Kidney (tissue), 14 donors: Measurements from ENCODE around the gene UBXN6. TPM values are rescaled to one million over a fixed set of nuclear protein-coding genes. Genes with fewer than 3 reads are reported as not detected.
A peak's percentile ranks its signal among the peaks of the same experiment; 100 is the strongest.

Source experiments
- DNase-seq, 5 donors: peaks; one replicate each; pipeline ENCODE4 v3.0.0-alpha.2; 2013 to 2020
- FAIRE-seq: peaks from 2 replicates; lab custom pipeline; 2012; peaks lifted over from hg19 to GRCh38; lab: Jason Lieb, UNC
- H3K27ac ChIP-seq, 2 donors: one replicate each; pipeline ENCODE4 v1.7.0; 2013; ENCODE audit warnings: low read depth in 2 of 2, low read length in 2 of 2, inconsistent platforms in 1 of 2
- H3K27me3 ChIP-seq: one replicate; pipeline ENCODE4 v1.7.1; 2013; ENCODE audit warnings: low read length, inconsistent platforms; ENCODE audit not compliant: control insufficient read depth, insufficient read depth
- H3K36me3 ChIP-seq, 3 donors: one replicate each; pipeline versions ENCODE4 v1.7.0 to v1.7.1; 2013; ENCODE audit warnings: low read length in 3 of 3, control low read depth in 1 of 3, inconsistent platforms in 1 of 3; ENCODE audit not compliant: insufficient read depth in 3 of 3, control insufficient read depth in 2 of 3
- H3K4me1 ChIP-seq, 3 donors: one replicate each; pipeline versions ENCODE4 v1.7.0 to v1.7.1; 2013; ENCODE audit warnings: low read length in 3 of 3, inconsistent platforms in 1 of 3, low read depth in 1 of 3; ENCODE audit not compliant: control insufficient read depth in 2 of 3, insufficient read depth in 2 of 3
- H3K4me3 ChIP-seq, 3 donors: one replicate each; pipeline versions ENCODE4 v1.7.0 to v1.8.1; 2013; ENCODE audit warnings: low read length in 3 of 3, control low read depth in 1 of 3, inconsistent platforms in 1 of 3
- H3K9ac ChIP-seq, 3 donors: one replicate each; pipeline versions ENCODE4 v1.7.0 to v1.7.1; 2013; ENCODE audit warnings: low read length in 3 of 3, control low read depth in 1 of 3, inconsistent platforms in 1 of 3
- H3K9me3 ChIP-seq, 3 donors: one replicate each; pipeline versions ENCODE4 v1.7.0 to v1.7.1; 2013; ENCODE audit warnings: low read length in 3 of 3, control low read depth in 1 of 3, inconsistent platforms in 1 of 3; ENCODE audit not compliant: control insufficient read depth in 2 of 3, insufficient read depth in 1 of 3
- CTCF ChIP-seq: IDR thresholded peaks from 3 replicates; pipeline ENCODE4 v1.5.1; 2012; ENCODE audit warnings: mild to moderate bottlenecking, moderate library complexity, borderline replicate concordance; ENCODE audit not compliant: insufficient read depth; ENCODE audit errors: extremely low read depth
- intact Hi-C: fragments of 100-400 bp; cut with DNase I; formaldehyde crosslinking; loops from one replicate; pipeline ENCODE4 v1.11.1; 2022
- microRNA-seq: library from miRNA; unstranded; fragments of <30 nt; microRNA quantifications from one replicate; pipeline ENCODE4 v1.2.0, GENCODE V29; 2020
- polyA plus RNA-seq: library from polyadenylated mRNA; stranded (reverse); fragments of 350-450 nt; fragmentation: Illumina TruSeq; extraction: RNeasy Lipid Tissue Mini Kit (QIAGEN cat#74804); gene quantifications from one replicate; pipeline ENCODE4 v1.2.3, GENCODE V29; 2014; ENCODE audit warnings: low read depth, low replicate concordance; ENCODE audit not compliant: insufficient read depth
- total RNA-seq: library from RNA; stranded (reverse); fragmentation: NEBNext Ultra II Directional; extraction: Animal tissue kit (Norgen Biotek cat#: 25700); gene quantifications from one replicate; pipeline ENCODE4 v1.2.1, GENCODE V29; 2021
- donor health status: control.
- donor health status: control.
- donor health status: control.
- donor health status: control.
- donor health status: control.
- donor health status: DM: yes; HTN: yes; CAD: no.
- donor health status: Normal renal cell carcinoma (clear cell type).

UBXN6 gene
- total and polyA plus RNA-seq, 2 donors from 2014 or later = 110 to 177 TPM

- DNase-seq (peak in 1 of 5 donors; percentile 70), FAIRE-seq (no peak)
- TF ChIP-seq CTCF = no peak
- intact Hi-C loops = no loop called here
- Histone ChIP-seq H3K9ac (peak overlapping the region in 1 of 3 donors; percentile 12), H3K36me3 (peaks cover 2 to 18% (median 3%) of the 10 kb centered on the region in 3 donors), H3K9me3 (no peaks in the 10 kb centered on the region), H3K4me3 (no peak overlapping the region), H3K27me3 (no peaks in the 10 kb centered on the region), H3K4me1 (peaks cover 0 to 32% (median 24%) of the 10 kb centered on the region in 3 donors), H3K27ac (peak overlapping the region in 1 of 2 donors; percentile 18)
These were observed 60.4 kb downstream of the UBXN6 start for GRCh38 chr19:4396949-4397783.

Small RNAs within 50 kb of the gene (microRNA-seq; reads per million reads assigned to microRNA genes)
- not detected for gene MIR4746

Other genes with a start within 250 kb of the UBXN6 start
- gene EBI3, start 228.3 kb downstream of the UBXN6 start, total RNA-seq = 8.3 TPM
- gene EBI3, start 228.3 kb downstream of the UBXN6 start, polyA plus RNA-seq = 1.5 TPM
- 22.5 TPM for gene YJU2, start 210.7 kb downstream of the UBXN6 start, total RNA-seq
- 26.0 TPM for gene YJU2, start 210.7 kb downstream of the UBXN6 start, polyA plus RNA-seq
- not detected for gene SHD, start 178.5 kb downstream of the UBXN6 start, total RNA-seq
- not detected for gene SHD, start 178.5 kb downstream of the UBXN6 start, polyA plus RNA-seq
- 0.47 TPM for gene TMIGD2, start 155.4 kb downstream of the UBXN6 start, total RNA-seq
- not detected for gene TMIGD2, start 155.4 kb downstream of the UBXN6 start, polyA plus RNA-seq
- gene FSD1, start 153.2 kb downstream of the UBXN6 start, total RNA-seq = 0.85 TPM
- 1.1 TPM for gene FSD1, start 153.2 kb downstream of the UBXN6 start, polyA plus RNA-seq
- 32.3 TPM for gene STAP2, start 119.0 kb downstream of the UBXN6 start, total RNA-seq
- gene STAP2, start 119.0 kb downstream of the UBXN6 start, polyA plus RNA-seq = 61.5 TPM
- 24.1 TPM for gene MPND, start 114.2 kb downstream of the UBXN6 start, total RNA-seq
- gene MPND, start 114.2 kb downstream of the UBXN6 start, polyA plus RNA-seq = 43.5 TPM
- 52.7 TPM for gene SH3GL1, start 57.2 kb downstream of the UBXN6 start, total RNA-seq
- gene SH3GL1, start 57.2 kb downstream of the UBXN6 start, polyA plus RNA-seq = 34.8 TPM
- gene CHAF1A, start 55.2 kb downstream of the UBXN6 start, total RNA-seq = 10.0 TPM
- gene CHAF1A, start 55.2 kb downstream of the UBXN6 start, polyA plus RNA-seq = 2.7 TPM
- 37.8 TPM for gene HDGFL2, start 14.5 kb upstream of the UBXN6 start, total RNA-seq
- gene HDGFL2, start 14.5 kb upstream of the UBXN6 start, polyA plus RNA-seq = 38.8 TPM
- gene PLIN4, start 60.7 kb upstream of the UBXN6 start, total RNA-seq = 2.2 TPM
- 1.6 TPM for gene PLIN4, start 60.7 kb upstream of the UBXN6 start, polyA plus RNA-seq
- 30.7 TPM for gene PLIN5, start 77.4 kb upstream of the UBXN6 start, total RNA-seq
- gene PLIN5, start 77.4 kb upstream of the UBXN6 start, polyA plus RNA-seq = 21.2 TPM
- gene LRG1, start 82.2 kb upstream of the UBXN6 start, total RNA-seq = 26.4 TPM
- gene LRG1, start 82.2 kb upstream of the UBXN6 start, polyA plus RNA-seq = 2.2 TPM
- gene SEMA6B, start 101.9 kb upstream of the UBXN6 start, total RNA-seq = 17.7 TPM
- 2.6 TPM for gene SEMA6B, start 101.9 kb upstream of the UBXN6 start, polyA plus RNA-seq
- gene TNFAIP8L1, start 181.7 kb upstream of the UBXN6 start, total RNA-seq = 11.5 TPM
- gene TNFAIP8L1, start 181.7 kb upstream of the UBXN6 start, polyA plus RNA-seq = 16.0 TPM
- gene MYDGF, start 212.5 kb upstream of the UBXN6 start, total RNA-seq = 75.8 TPM
- 85.5 TPM for gene MYDGF, start 212.5 kb upstream of the UBXN6 start, polyA plus RNA-seq